Rectal smooth muscle tissue (tissue), 1 donor: ENCODE measurements around the gene LRRC74B.
"Not testable (repeated sequence)": the region's sequence is repeated elsewhere in the genome, so short reads cannot be mapped to it uniquely, and the experiment has no call there.

ENCODE experiments used
- H3K27ac ChIP-seq: one replicate; pipeline ENCODE4 v1.7.0; 2013; ENCODE audit warnings: low read depth, low read length, inconsistent platforms
- H3K27me3 ChIP-seq: one replicate; pipeline ENCODE4 v1.7.0; 2013; ENCODE audit warnings: low read length; ENCODE audit not compliant: control insufficient read depth, insufficient read depth
- H3K36me3 ChIP-seq: one replicate; pipeline ENCODE4 v1.7.0; 2013; ENCODE audit warnings: low read length; ENCODE audit not compliant: control insufficient read depth, insufficient read depth
- H3K4me1 ChIP-seq: one replicate; pipeline ENCODE4 v1.7.0; 2013; ENCODE audit warnings: low read length; ENCODE audit not compliant: control insufficient read depth, insufficient read depth
- H3K4me3 ChIP-seq: one replicate; pipeline ENCODE4 v1.7.0; 2013; ENCODE audit warnings: low read length
- H3K9ac ChIP-seq: one replicate; pipeline ENCODE4 v1.7.0; 2013; ENCODE audit warnings: low read length

Gene LRRC74B

DNA sequence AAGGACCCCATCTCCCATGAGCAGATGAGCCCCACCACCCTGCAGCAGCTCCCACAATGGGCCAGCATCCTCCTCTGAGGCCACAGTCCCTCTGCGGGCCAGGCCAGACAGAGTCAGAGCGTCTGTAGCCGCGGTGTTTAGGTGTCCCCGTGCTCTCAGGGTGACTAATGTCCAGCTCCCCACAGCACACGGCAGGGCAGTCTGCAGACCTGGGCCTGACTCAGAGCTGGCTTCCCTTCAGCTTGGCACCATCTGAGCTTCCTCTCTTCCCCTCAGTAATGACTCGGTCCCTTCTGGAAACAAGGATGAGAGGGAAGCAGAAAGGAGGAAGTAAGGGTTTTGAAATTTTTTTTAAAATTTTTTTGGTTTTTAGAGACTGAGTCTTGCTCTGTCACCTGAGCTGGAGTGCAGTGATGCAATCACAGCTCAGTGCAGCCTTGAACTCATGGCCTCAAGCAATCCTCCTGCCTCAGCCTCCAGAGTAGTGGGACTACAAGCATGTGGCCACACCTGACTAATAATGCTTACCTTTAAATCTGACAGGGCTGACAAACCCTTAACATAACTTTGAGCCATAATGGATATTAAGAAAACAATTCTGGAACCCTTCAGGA lies 28.5 kb downstream of the LRRC74B start:
- H3K9ac ChIP-seq: no peak overlapping the region
- no peak overlapping the region for H3K27ac ChIP-seq
- H3K27me3 ChIP-seq: peaks cover 2% of the 10 kb centered on the region
- H3K4me1 ChIP-seq: no peaks in the 10 kb centered on the region
- no peaks in the 10 kb centered on the region for H3K36me3 ChIP-seq
- H3K4me3 ChIP-seq: no peak overlapping the region

DNA sequence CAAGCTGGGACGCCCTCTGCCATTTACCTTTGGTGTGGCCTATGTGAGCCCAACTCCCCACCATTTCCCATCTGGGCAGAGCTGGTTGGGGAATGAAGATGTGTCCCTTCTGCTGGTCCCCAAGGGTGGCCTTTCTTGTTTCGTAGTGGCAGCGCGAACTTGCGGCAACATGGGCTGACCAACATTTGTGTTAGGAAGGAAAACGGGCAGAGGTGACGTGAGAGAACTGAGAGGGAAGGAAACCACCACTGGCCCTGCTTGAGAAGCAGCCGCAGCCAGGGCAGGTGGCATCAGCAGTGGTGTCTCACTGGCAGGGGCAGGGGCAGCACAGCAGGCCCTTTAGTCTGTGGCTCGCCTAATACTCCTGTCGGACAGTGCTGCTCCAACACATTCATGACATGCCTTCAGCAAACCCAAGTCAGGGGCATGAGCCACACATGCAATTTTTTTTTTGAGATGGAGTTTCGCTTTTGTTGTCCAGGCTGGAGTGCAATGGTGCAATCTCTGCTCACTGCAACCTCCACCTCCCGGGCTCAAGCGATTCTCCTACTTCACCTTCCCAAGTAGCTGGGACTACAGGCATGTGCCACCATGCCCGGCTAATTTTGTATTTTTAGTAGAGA lies 29.9 kb downstream of the LRRC74B start:
- H3K27me3 ChIP-seq: peaks cover 2% of the 10 kb centered on the region
- H3K9ac ChIP-seq: no peak overlapping the region
- no peak overlapping the region for H3K27ac ChIP-seq
- H3K4me1 ChIP-seq: no peaks in the 10 kb centered on the region
- no peak overlapping the region for H3K4me3 ChIP-seq
- H3K36me3 ChIP-seq: no peaks in the 10 kb centered on the region

DNA sequence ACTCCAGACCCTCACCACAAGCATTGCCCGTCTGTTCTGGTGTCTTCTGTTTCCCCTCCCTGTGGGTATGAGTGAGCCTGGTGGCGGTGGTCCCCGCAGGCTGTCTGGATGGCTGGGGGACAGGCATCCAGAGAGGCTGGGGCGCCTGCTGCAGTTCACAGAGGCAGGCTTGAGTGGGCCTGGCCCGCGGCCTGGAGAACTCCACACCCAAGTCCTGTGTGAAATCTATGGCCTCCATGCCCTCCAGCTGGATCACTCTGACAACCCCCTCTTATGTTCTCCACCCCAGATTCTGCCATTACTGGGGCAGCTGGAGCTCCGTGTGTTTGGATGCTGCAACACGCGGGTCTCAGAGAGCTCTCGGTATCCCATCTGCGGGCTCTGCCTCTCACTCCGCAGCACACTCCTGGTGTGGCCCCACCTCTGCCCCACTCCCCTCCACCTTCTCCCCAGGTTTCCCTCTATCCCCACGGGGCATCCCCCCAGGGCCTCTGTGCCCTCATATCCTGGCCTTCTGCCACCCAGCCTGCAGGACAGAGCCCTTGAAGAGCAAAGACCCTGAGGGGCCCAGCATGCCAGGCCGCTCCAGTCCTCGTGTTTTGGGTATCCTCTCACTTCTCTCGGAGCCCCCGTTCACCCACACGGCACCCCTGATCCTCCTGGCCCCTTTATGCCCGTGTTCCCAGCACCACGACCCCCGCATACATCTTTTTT lies 31.3 kb downstream of the LRRC74B start:
- Histone ChIP-seq H3K4me3 (no peak overlapping the region), H3K27me3 (peaks cover 2% of the 10 kb centered on the region), H3K27ac (no peak overlapping the region), H3K4me1 (no peaks in the 10 kb centered on the region), H3K9ac (no peak overlapping the region), H3K36me3 (no peaks in the 10 kb centered on the region)

DNA sequence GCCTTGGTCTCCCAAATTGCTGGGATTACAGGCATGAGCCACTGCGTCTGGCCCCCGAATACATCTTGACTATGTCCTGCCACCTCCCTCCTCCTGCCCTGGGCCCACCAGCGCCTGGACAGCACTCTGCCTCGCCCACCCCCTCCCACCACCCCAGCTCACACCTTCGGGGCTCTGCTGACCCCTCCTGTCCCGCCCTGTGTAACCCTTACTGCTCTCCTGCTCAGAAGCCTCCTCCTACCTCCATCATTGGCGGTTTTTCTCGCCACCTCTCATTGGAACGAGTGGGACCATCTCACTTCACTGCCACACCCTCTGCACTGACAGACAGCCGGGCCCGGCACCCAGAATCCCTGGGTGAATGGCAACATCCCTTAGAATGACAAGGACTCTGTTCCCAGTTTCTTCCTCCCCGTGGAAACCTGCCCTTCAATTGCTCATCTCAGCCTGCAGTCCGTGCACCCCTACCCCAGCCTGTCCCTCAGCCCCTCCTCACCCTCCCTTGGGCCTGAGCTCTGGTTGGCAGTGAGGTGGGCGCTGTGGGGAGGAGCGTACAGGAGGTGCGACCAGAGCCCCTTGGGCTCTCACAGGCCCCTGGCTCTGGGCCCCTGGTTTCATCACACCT lies 32.2 kb downstream of the LRRC74B start:
- Histone ChIP-seq H3K27ac (no peak overlapping the region), H3K9ac (no peak overlapping the region), H3K27me3 (peaks cover 2% of the 10 kb centered on the region), H3K4me3 (no peak overlapping the region), H3K4me1 (no peaks in the 10 kb centered on the region), H3K36me3 (no peaks in the 10 kb centered on the region)

- no peak overlapping the region for H3K9ac ChIP-seq
- no peak overlapping the region for H3K27ac ChIP-seq
- no peak overlapping the region for H3K4me3 ChIP-seq
- H3K27me3 ChIP-seq: peaks cover under 1% of the 10 kb centered on the region
- no peaks in the 10 kb centered on the region for H3K36me3 ChIP-seq
- no peaks in the 10 kb centered on the region for H3K4me1 ChIP-seq
Measured at GRCh38 chr22:21078916-21079315, 33.2 kb downstream of the LRRC74B start.

GRCh38 chr22:21079493-21079892 lies 33.7 kb downstream of the LRRC74B start:
- no peaks in the 10 kb centered on the region for H3K4me1 ChIP-seq
- H3K4me3 ChIP-seq: no peak overlapping the region
- H3K9ac ChIP-seq: no peak overlapping the region
- no peaks in the 10 kb centered on the region for H3K27me3 ChIP-seq
- no peak overlapping the region for H3K27ac ChIP-seq
- no peaks in the 10 kb centered on the region for H3K36me3 ChIP-seq

GRCh38 chr22:21080435-21081137 lies 34.8 kb downstream of the LRRC74B start:
- Histone ChIP-seq H3K9ac (no peak overlapping the region), H3K27me3 (no peaks in the 10 kb centered on the region), H3K4me1 (no peaks in the 10 kb centered on the region), H3K27ac (no peak overlapping the region), H3K4me3 (no peak overlapping the region), H3K36me3 (no peaks in the 10 kb centered on the region)

DNA sequence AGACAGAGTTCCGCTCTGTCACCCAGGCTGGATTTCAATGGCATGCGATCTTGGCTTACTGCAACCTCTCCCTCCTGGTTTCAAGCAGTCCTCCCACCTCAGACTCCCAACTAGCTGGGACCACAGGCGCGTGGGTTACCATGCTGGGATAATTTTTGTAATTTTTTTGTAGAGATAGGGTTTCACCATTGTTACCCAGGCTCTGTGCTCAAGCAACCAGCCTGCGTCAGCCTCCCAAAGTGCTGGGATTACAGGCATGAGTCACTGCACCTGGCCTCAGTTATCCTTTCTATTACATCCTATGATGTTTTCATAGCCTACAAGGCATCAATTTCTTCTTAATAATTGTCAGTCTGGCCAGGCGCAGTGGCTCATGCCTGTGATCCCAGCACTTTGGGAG lies 36.5 kb downstream of the LRRC74B start:
- Histone ChIP-seq H3K36me3 (no peaks in the 10 kb centered on the region), H3K9ac (no peak overlapping the region), H3K4me1 (no peaks in the 10 kb centered on the region)

GRCh38 chr22:21087119-21087518 lies 41.4 kb downstream of the LRRC74B start:
- no peaks in the 10 kb centered on the region for H3K27me3 ChIP-seq
- H3K9ac ChIP-seq: no peak overlapping the region
- no peaks in the 10 kb centered on the region for H3K4me1 ChIP-seq
- H3K27ac ChIP-seq: no peak overlapping the region
- no peak overlapping the region for H3K4me3 ChIP-seq
- H3K36me3 ChIP-seq: no peaks in the 10 kb centered on the region

More for the DNA sequence above, 36.5 kb downstream of the LRRC74B start:
- Histone ChIP-seq H3K27me3 (no peaks in the 10 kb centered on the region), H3K4me3 (no peak overlapping the region), H3K27ac (no peak overlapping the region)

GRCh38 chr22:21087926-21088325 lies 42.2 kb downstream of the LRRC74B start:
- not testable (repeated sequence) for H3K4me1 ChIP-seq, H3K27ac ChIP-seq, H3K36me3 ChIP-seq, H3K9ac ChIP-seq, H3K4me3 ChIP-seq, H3K27me3 ChIP-seq

- H3K4me1 ChIP-seq, H3K36me3 ChIP-seq, H3K9ac ChIP-seq, H3K27me3 ChIP-seq, H3K27ac ChIP-seq, H3K4me3 ChIP-seq: not testable (repeated sequence)
Measured at GRCh38 chr22:21091220-21091619, 45.5 kb downstream of the LRRC74B start.
